ENCODE results near the gene IL22.

The IL22 gene, protein sequence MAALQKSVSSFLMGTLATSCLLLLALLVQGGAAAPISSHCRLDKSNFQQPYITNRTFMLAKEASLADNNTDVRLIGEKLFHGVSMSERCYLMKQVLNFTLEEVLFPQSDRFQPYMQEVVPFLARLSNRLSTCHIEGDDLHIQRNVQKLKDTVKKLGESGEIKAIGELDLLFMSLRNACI

DNA sequence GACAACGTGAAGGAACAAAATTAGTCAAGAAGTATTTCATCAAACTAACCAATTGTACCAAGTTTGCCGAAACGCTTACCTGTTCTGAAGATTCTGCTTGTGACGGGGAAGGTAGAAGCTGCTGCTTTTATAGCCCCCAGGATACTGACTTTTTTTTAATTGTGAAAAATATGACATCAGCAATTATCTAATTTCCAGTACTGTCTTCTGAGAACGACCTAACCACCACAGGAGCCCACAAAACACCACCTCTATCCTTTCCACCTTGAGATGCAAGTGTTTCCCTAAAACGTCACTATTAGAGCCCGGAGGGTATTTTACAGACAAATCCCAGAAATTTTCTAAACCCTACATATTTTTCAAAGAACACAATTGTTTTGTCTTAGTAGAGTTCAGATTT is at the start of gene IL22:
Gene IL22, minus strand, starts transcription at position 101 of the 400 bp plus-strand sequence. CDS start 156 bp downstream, outside the sequence.
- TF ChIP-seq, protein P1, sequence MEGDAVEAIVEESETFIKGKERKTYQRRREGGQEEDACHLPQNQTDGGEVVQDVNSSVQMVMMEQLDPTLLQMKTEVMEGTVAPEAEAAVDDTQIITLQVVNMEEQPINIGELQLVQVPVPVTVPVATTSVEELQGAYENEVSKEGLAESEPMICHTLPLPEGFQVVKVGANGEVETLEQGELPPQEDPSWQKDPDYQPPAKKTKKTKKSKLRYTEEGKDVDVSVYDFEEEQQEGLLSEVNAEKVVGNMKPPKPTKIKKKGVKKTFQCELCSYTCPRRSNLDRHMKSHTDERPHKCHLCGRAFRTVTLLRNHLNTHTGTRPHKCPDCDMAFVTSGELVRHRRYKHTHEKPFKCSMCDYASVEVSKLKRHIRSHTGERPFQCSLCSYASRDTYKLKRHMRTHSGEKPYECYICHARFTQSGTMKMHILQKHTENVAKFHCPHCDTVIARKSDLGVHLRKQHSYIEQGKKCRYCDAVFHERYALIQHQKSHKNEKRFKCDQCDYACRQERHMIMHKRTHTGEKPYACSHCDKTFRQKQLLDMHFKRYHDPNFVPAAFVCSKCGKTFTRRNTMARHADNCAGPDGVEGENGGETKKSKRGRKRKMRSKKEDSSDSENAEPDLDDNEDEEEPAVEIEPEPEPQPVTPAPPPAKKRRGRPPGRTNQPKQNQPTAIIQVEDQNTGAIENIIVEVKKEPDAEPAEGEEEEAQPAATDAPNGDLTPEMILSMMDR (IDR thresholded peaks at IDR 0.05; ENCODE audit: low read depth, low read length): no peak
- no peak within 1 kb of the TSS for H3K4me3 ChIP-seq (ENCODE audit: low read depth, low read length)

DNA sequence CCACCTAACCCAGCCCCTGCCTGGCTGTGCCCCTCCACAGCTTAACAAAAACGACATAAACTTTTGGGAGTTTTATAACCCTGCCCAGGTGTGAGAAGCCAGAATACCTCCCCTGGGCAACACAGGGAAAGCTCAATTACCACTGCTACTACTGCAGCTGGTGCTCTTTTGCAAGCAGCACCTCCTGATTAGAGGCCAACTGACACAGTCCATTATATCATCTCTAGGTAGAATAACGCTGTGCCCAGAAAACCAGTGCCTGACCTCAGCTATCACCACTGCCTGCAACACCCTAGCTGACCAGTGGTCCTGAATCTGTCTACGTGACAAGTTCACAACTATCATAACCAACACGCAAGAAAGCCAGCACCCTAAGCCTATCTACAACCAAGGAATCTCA is 44.5 kb upstream of the IL22 start:
- no peak overlapping the region for H3K4me3 ChIP-seq (ENCODE audit: low read depth, low read length)
- TF ChIP-seq, protein P1 (IDR thresholded peaks at IDR 0.05; ENCODE audit: low read depth, low read length): no peak

DNA sequence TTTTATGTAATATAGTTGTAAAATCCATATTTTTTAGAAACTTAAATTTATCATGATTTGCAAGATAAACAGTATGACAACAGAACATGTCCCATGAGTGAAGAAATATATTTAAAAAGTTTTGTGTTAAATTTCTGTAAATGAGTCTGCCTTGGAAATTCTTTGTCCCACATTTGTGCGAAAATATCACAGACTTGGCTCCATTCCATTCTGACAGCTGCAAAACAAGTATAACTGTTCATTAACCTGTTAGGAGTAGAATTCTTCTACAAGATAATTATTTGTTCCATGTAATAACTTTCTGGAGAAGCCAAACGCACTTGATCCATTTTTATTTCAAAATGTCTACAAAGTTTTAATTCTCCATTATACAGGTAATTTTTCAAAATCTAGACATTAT is 40.8 kb upstream of the IL22 start:
- TF ChIP-seq, protein P1 (IDR thresholded peaks at IDR 0.05; ENCODE audit: low read depth, low read length): no peak
- no peak overlapping the region for H3K4me3 ChIP-seq (ENCODE audit: low read depth, low read length)

DNA sequence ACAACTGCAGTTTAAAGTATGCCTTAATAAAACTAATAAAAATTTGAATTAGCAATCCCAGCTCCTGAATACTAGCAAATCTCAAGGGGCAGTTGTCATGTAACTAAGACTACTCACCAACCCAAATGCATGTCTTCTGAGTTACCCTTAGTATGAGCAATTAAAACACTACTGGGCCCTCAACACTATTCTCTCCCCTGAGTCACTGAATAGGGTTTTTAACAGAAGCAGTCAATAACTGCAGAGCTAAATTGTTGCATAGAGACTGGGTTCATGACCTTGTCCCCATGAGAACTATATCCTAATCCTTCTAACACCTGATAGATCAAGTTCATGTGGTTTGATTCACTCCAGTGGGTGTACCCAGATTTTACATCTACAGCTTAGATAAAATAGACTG is 39.9 kb upstream of the IL22 start:
- H3K4me3 ChIP-seq (ENCODE audit: low read depth, low read length): no peak overlapping the region
- TF ChIP-seq, protein P1 (IDR thresholded peaks at IDR 0.05; ENCODE audit: low read depth, low read length): no peak

DNA sequence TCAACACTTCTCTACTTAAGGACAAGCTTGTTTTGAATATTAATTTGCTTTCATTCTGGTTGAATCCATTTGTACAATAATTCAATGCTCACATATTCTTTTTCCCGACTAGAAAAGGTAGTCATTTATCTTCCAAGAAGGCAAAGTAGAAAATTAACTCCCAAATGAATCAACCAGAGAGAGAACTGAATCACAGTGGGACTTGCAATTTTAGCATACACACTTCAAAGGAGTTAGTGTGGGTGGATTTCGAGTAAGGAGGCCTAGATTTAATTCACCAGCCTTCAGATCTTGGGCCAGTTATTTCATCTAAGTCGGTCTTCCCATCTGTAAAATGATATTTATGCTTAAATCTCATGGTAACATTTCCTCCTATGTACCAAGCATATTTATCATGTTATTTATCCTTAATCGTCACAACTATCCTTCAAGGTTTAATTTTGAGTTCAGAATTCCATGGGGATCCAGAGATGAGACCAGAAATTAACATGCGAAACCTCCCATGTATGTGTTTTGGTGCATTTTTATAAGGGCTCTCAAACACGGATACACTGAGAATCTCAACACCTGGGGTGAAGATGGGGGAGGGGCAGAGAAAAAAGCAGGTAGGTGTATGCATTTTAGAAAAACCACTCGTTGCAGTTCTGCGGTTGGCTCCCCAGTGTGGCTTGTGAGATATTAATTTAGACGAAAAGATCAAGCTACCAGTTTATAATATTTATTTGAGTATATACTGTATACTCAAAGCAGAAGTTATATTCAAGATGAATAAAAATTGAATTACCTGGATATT is 38.9 kb upstream of the IL22 start:
- TF ChIP-seq, protein P1 (IDR thresholded peaks at IDR 0.05; ENCODE audit: low read depth, low read length): no peak
- H3K4me3 ChIP-seq (ENCODE audit: low read depth, low read length): no peak overlapping the region

DNA sequence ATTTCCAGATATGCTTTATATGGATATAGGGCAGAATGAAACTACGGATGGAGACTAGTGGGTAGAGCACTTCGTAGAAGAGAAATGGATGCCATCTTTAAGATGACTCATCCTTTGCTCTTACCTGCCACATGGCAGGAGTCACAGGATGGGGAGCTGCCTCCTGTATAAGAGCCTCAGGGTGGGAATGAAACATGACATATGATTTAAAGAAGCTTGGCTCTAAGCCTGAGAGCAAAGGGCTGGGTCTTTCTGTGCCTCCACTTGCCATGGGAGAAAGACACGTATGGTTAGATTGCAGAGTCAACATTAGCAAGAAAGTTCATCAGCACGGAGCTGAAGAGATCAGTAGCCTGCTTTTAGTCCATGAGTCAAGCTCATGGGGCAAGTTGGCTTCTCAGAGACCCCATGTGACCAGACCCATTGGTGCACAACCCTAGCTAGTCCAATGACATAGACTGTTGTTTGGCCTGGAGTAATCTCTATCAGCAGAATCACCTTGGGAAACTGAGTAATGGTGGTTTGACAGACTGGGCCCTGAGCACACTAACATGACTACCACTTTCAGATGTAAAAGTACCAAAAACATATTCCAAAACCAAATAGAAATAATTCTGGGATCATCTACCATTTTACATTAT is 38.1 kb upstream of the IL22 start:
- TF ChIP-seq, protein P1 (IDR thresholded peaks at IDR 0.05; ENCODE audit: low read depth, low read length): no peak

DNA sequence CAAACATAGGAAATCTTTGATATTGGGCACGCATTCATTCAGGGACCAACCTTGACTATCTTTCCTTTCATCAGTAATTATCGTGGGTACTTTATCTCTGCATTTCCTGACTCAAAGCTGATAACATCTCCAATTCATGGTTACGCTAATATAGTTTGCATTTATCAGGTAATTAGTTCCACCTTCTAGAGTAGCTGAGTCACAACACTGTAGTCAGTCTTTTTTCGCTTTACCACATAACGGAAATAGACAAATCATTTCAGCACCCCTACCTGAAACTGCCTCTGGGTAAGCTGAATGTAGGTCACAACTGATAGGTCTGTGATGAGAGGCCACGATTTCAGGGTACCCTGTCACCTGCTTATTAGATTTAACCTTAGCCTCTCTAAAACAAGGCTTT is 36.7 kb upstream of the IL22 start:
- TF ChIP-seq, protein P1 (IDR thresholded peaks at IDR 0.05; ENCODE audit: low read depth, low read length): no peak
- H3K4me3 ChIP-seq (ENCODE audit: low read depth, low read length): no peak overlapping the region

More for the DNA sequence above, 38.1 kb upstream of the IL22 start:
- no peak overlapping the region for H3K4me3 ChIP-seq (ENCODE audit: low read depth, low read length)

Data from WI38 (cell line).